HepG2 (cell line): Measurements from ENCODE around the gene SLC22A23. TPM values are rescaled to one million over a fixed set of nuclear protein-coding genes. Genes with fewer than 3 reads are reported as not detected.

ENCODE experiments used
- ATAC-seq: fragments of 200-7000 bp; cut with Tn5 transposase; 3 replicates; pipeline ENCODE4 v1.9.1; 2020; ENCODE audit warnings: mild to moderate bottlenecking, moderate library complexity
- BruUV-seq: library from RNA; stranded (reverse); fragments of 400-500 nt; replicated peaks from 2 replicates; lab custom pipeline; 2021; lab: Mats Ljungman, UMichigan
- CTCF ChIA-PET: fragments of 300-600 bp; formaldehyde crosslinking; extraction: SDS; loops from one replicate; lab custom pipeline; 2021; ENCODE audit warnings: low total read pairs, inconsistent platforms, low intra/inter-chr PET ratio; lab: Yijun Ruan, JAX
- POLR2A ChIA-PET: fragments of 350-600 bp; sonication (Branson Sonifier 250); formaldehyde crosslinking; loops from one replicate; lab custom pipeline; 2020; ENCODE audit warnings: antibody characterized with exemption, inconsistent platforms; lab: Yijun Ruan, JAX
- DNase-seq: peaks from one replicate; pipeline ENCODE4 v3.0.0-alpha.2; 2015; ENCODE audit warnings: low spot score
- FAIRE-seq: peaks from 3 replicates; lab custom pipeline; 2011; peaks lifted over from hg19 to GRCh38; lab: Jason Lieb, UNC
- H2AFZ ChIP-seq: one replicate; pipeline ENCODE4 v1.6.1; 2011; ENCODE audit warnings: low read length, inconsistent platforms
- H3K27ac ChIP-seq: fragments of 300-600 bp; 3 replicates; pipeline ENCODE4 v1.8.0; 2011; ENCODE audit warnings: mixed run types, mild to moderate bottlenecking, mixed read lengths, low read length, inconsistent platforms; ENCODE audit not compliant: insufficient read depth; ENCODE audit errors: extremely low read length
- H3K27me3 ChIP-seq, 2 experiments: fragments of 200-600 bp in 1 of 2; 2 replicates in 1 of 2; 3 replicates in 1 of 2; pipeline versions ENCODE4 v1.6.0 to v1.8.0; 2011; ENCODE audit warnings: low read length in 2 of 2, mild to moderate bottlenecking in 2 of 2, moderate library complexity in 2 of 2, inconsistent platforms in 1 of 2; ENCODE audit not compliant: insufficient read depth in 2 of 2, control insufficient read depth in 1 of 2
- H3K36me3 ChIP-seq, 2 experiments: fragments of 200-600 bp in 1 of 2; replicated peaks in 1 of 2; 2 replicates in 1 of 2; 3 replicates in 1 of 2; pipeline versions ENCODE4 v1.5.1 to v1.8.0; 2011; ENCODE audit warnings: low read length in 2 of 2, inconsistent platforms in 1 of 2; ENCODE audit not compliant: insufficient read depth in 2 of 2, control insufficient read depth in 1 of 2
- H3K4me1 ChIP-seq: 2 replicates; pipeline ENCODE4 v1.5.1; 2012; ENCODE audit warnings: low read length, inconsistent platforms; ENCODE audit not compliant: insufficient read depth
- H3K4me2 ChIP-seq: 2 replicates; pipeline ENCODE4 v1.6.0; 2011; ENCODE audit warnings: low read depth, low read length, inconsistent platforms
- H3K4me3 ChIP-seq, 3 experiments: fragments of 200-600 bp in 1 of 3; sonication (generic), shearing (Covaris generic) in 1 of 3; replicated peaks in 1 of 3; 2 replicates each; pipeline ENCODE4 v1.5.1; 2011 to 2016; ENCODE audit warnings: low read length in 3 of 3, inconsistent platforms in 2 of 3, low read depth in 2 of 3, mild to moderate bottlenecking in 2 of 3, control low read depth in 1 of 3, mixed read lengths in 1 of 3; ENCODE audit not compliant: insufficient read depth in 1 of 3
- H3K79me2 ChIP-seq: one replicate; pipeline ENCODE4 v1.6.1; 2011; ENCODE audit warnings: low read length, inconsistent platforms; ENCODE audit not compliant: insufficient read depth
- H3K9ac ChIP-seq: 2 replicates; pipeline ENCODE4 v1.6.0; 2011; ENCODE audit warnings: mild to moderate bottlenecking, low read depth, low read length, inconsistent platforms; ENCODE audit not compliant: insufficient read depth
- H3K9me3 ChIP-seq: 2 replicates; pipeline ENCODE4 v1.5.1; 2012; ENCODE audit warnings: mild to moderate bottlenecking, low read length
- H4K20me1 ChIP-seq: 2 replicates; pipeline ENCODE4 v1.6.0; 2011; ENCODE audit warnings: inconsistent platforms, mild to moderate bottlenecking, low read length, moderate library complexity; ENCODE audit not compliant: insufficient read depth
- THAP11 ChIP-seq: IDR thresholded peaks from 2 replicates; pipeline ENCODE4 v1.6.1; 2016; ENCODE audit warnings: missing biosample characterization, missing genetic modification reagents
- ZKSCAN1 ChIP-seq: fragments of 150-350 bp; IDR thresholded peaks from 2 replicates; pipeline ENCODE4 v1.6.1; 2014; ENCODE audit warnings: low read length
- WGBS: methylation state at CpG from one replicate; pipeline ENCODE4 v1.1.6; 2017; ENCODE audit warnings: low lambda C conversion rate; 5-methylcytosine and 5-hydroxymethylcytosine counted together
- in situ Hi-C: cut with HindIII; loops from 2 replicates; pipeline ENCODE4 v1.10.0; 2017; ENCODE audit warnings: low pct_unique_long_range_greater_than_20kb; ENCODE audit not compliant: extremely low pct_ligation_motif_present
- intact Hi-C: fragments of 100-400 bp; cut with micrococcal nuclease; formaldehyde crosslinking; loops from one replicate; pipeline ENCODE4 v1.10.0; 2022; ENCODE audit not compliant: unreplicated experiment
- polyA plus RNA-seq, 8 experiments: library from polyadenylated mRNA; depleted of rRNA in 3 of 8; stranded (reverse) in 7 of 8; unstranded in 1 of 8; fragments of >200 nt; fragmentation: Illumina TruSeq in 4 of 8; extraction: Trizol in 4 of 8; gene quantifications; 2 replicates each; pipeline versions ENCODE4 v1.2.1 to v1.2.3, GENCODE V29; 2011 to 2016; ENCODE audit warnings: low read depth in 4 of 8, missing spikeins in 1 of 8, mixed read lengths in 1 of 8; ENCODE audit not compliant: insufficient read depth in 1 of 8
- total RNA-seq, 5 experiments: library from RNA; depleted of rRNA; stranded (reverse); fragments of >200 nt; fragmentation: Illumina TruSeq; extraction: Trizol; gene quantifications; 2 replicates each; pipeline ENCODE4 v1.2.3, GENCODE V29; 2016; ENCODE audit warnings: low read depth in 1 of 5
- TF ChIP-seq, protein P1 (sequence below), 2 experiments: fragments of 450-650 bp in 1 of 2; sonication (generic) in 1 of 2; formaldehyde crosslinking in 1 of 2; IDR thresholded peaks; 2 replicates each; pipeline versions ENCODE4 v1.6.1 to v1.8.0; 2016 to 2022; ENCODE audit warnings: antibody characterized with exemption in 1 of 2, mild to moderate bottlenecking in 1 of 2, missing genetic modification reagents in 1 of 2

SLC22A23 gene
- total and polyA plus RNA-seq, 2 of the 13 experiments (the other 11 are each of a cell fraction or from before 2014, with no cell fraction given): 11.8 to 17.5 TPM

GRCh38 chr6:3424185-3424927 lies 32.5 kb downstream of the SLC22A23 start:
- Histone ChIP-seq H3K4me1 (peaks cover 42% of the 10 kb centered on the region), H3K9ac (no peak overlapping the region), H3K4me2 (no peak overlapping the region), H3K4me3 (no peak overlapping the region), H3K9me3 (no peaks in the 10 kb centered on the region), H2AFZ (no peak overlapping the region), H3K36me3 (peaks cover 5 to 26% of the 10 kb centered on the region in 2 experiments), H4K20me1 (0 out of 2 replicates have a peak, but pooled peaks cover 12% of the 10 kb centered on the region), H3K27me3 (no peaks in the 10 kb centered on the region), H3K79me2 (peaks cover 74% of the 10 kb centered on the region), H3K27ac (no peak overlapping the region)
- CTCF ChIA-PET: no interaction called here
- WGBS: 96% methylated on average over 9 of the region's 9 CpGs
- ATAC-seq (no peak), FAIRE-seq (no peak), DNase-seq (no peak)
- intact Hi-C loops (no loop called here), in situ Hi-C loops (no loop called here)
- POLR2A ChIA-PET: no interaction called here
- BruUV-seq: no TSS peak
- TF ChIP-seq THAP11 (no peak), ZKSCAN1 (no peak)
- TF ChIP-seq, protein P1, sequence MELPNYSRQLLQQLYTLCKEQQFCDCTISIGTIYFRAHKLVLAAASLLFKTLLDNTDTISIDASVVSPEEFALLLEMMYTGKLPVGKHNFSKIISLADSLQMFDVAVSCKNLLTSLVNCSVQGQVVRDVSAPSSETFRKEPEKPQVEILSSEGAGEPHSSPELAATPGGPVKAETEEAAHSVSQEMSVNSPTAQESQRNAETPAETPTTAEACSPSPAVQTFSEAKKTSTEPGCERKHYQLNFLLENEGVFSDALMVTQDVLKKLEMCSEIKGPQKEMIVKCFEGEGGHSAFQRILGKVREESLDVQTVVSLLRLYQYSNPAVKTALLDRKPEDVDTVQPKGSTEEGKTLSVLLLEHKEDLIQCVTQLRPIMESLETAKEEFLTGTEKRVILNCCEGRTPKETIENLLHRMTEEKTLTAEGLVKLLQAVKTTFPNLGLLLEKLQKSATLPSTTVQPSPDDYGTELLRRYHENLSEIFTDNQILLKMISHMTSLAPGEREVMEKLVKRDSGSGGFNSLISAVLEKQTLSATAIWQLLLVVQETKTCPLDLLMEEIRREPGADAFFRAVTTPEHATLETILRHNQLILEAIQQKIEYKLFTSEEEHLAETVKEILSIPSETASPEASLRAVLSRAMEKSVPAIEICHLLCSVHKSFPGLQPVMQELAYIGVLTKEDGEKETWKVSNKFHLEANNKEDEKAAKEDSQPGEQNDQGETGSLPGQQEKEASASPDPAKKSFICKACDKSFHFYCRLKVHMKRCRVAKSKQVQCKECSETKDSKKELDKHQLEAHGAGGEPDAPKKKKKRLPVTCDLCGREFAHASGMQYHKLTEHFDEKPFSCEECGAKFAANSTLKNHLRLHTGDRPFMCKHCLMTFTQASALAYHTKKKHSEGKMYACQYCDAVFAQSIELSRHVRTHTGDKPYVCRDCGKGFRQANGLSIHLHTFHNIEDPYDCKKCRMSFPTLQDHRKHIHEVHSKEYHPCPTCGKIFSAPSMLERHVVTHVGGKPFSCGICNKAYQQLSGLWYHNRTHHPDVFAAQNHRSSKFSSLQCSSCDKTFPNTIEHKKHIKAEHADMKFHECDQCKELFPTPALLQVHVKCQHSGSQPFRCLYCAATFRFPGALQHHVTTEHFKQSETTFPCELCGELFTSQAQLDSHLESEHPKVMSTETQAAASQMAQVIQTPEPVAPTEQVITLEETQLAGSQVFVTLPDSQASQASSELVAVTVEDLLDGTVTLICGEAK (IDR thresholded peaks at IDR 0.05): peak; percentile 53; the same call in 1 of the 2 replicates
- TF ChIP-seq, protein P1 (CRISPR knock-in tag; IDR thresholded peaks at IDR 0.05): peak; percentile 99
